ENCODE data around the gene RND3. TPM values are rescaled to one million over a fixed set of nuclear protein-coding genes. Genes with fewer than 3 reads are reported as not detected.

Gene RND3
- polyA plus RNA-seq, 3 donors = not detected

DNA sequence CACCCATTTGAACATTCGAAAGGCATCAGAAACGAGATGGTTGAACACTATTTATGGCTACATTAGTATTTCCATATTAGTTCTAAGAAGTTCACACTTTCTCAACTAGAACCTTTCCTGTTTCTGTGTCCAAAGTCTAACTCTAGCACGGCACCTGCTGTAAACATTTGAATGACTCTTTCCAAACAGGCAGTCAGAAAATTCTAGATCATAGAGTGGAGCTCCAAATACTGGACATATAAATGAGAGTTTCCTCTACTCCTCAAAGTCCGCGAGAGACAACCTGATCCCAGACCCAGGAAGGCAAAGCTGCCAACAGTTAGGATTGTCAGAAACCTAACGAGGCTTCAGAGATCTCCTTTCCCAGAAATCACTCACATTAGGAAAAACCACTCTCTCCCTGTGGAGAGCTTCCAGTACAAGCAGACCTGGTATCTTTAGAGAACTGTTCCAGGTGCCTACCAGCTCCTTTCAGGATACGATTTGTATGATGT is 10.6 kb downstream of the RND3 start:
- Histone ChIP-seq H3K27ac (ENCODE audit: low read depth in 1 of 2, low read length in 2 of 2) (no peak overlapping the region), H3K9me3 (replicated peaks in 1 of 2; ENCODE audit: control insufficient read depth in 1 of 2, insufficient read depth in 1 of 2, low read length in 2 of 2) (no peaks in the 10 kb centered on the region), H3K4me3 (replicated peaks in 1 of 3; ENCODE audit: low read depth in 2 of 3, low read length in 3 of 3) (no peak overlapping the region), H3K27me3 (ENCODE audit: control insufficient read depth in 2 of 2, insufficient read depth in 2 of 2, low read length in 2 of 2) (no peaks in the 10 kb centered on the region), H3K4me1 (ENCODE audit: control insufficient read depth in 1 of 2, insufficient read depth in 2 of 2, low read length in 2 of 2) (no peaks in the 10 kb centered on the region), H4K20me1 (ENCODE audit: insufficient read depth, low read length) (no peaks in the 10 kb centered on the region), H3K9ac (ENCODE audit: insufficient read depth, low read length, poor library complexity, severe bottlenecking) (no peak overlapping the region), H3K79me2 (ENCODE audit: insufficient read depth, low read length) (no peaks in the 10 kb centered on the region), H3K36me3 (replicated peaks in 1 of 2; ENCODE audit: control insufficient read depth in 1 of 2, insufficient read depth in 2 of 2, low read length in 2 of 2) (no peaks in the 10 kb centered on the region), H3K4me2 (replicated peaks; ENCODE audit: extremely low read depth, low read length, poor library complexity, severe bottlenecking) (no peak overlapping the region), H2AFZ (ENCODE audit: insufficient read depth, low read depth, low read length, poor library complexity, severe bottlenecking) (no peak overlapping the region)
- Mint-ChIP-seq H3K4me3 (no peak overlapping the region), H3K4me1 (no peaks in the 10 kb centered on the region), H3K9me3 (peaks cover 0 to 5% (median 0%) of the 10 kb centered on the region in 7 donors), H3K36me3 (no peaks in the 10 kb centered on the region), H3K27ac (no peak overlapping the region), H3K27me3 (ENCODE audit: low read depth in 3 of 3) (peaks cover 0 to 1% (median 1%) of the 10 kb centered on the region in 3 donors)
- intact Hi-C loops (cut with micrococcal nuclease) = no loop called here
- TF ChIP-seq, protein P1, sequence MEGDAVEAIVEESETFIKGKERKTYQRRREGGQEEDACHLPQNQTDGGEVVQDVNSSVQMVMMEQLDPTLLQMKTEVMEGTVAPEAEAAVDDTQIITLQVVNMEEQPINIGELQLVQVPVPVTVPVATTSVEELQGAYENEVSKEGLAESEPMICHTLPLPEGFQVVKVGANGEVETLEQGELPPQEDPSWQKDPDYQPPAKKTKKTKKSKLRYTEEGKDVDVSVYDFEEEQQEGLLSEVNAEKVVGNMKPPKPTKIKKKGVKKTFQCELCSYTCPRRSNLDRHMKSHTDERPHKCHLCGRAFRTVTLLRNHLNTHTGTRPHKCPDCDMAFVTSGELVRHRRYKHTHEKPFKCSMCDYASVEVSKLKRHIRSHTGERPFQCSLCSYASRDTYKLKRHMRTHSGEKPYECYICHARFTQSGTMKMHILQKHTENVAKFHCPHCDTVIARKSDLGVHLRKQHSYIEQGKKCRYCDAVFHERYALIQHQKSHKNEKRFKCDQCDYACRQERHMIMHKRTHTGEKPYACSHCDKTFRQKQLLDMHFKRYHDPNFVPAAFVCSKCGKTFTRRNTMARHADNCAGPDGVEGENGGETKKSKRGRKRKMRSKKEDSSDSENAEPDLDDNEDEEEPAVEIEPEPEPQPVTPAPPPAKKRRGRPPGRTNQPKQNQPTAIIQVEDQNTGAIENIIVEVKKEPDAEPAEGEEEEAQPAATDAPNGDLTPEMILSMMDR (IDR thresholded peaks at IDR 0.05) = no peak
- WGBS (ENCODE audit: insufficient coverage) = 100% methylated on average over 2 of the region's 7 CpGs
- no peak for DNase-seq

DNA sequence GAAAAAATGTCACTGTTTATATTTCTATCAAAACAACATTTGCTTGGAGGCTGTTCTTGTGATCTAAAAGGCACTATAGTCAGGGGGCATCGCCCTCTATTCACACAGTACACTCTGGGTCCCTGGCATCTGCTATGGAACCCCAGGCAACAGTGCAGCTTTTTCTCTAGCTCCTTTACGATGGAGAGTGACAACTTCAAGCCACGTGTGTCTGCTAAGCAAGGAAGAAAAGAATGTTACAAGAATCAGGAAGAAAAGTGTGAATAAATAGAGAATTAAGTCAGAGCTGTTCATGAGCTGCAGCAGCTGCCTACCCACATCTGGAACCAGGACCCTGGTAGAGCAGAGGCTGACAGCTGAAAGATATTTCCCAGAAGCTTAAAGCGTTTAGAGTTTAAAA is 11.2 kb downstream of the RND3 start:
- 68% methylated on average over 3 of the region's 4 CpGs for WGBS (ENCODE audit: insufficient coverage)
- no peak for DNase-seq
- Histone ChIP-seq H3K4me3 (replicated peaks in 1 of 3; ENCODE audit: low read depth in 2 of 3, low read length in 3 of 3) (no peak overlapping the region), H2AFZ (ENCODE audit: insufficient read depth, low read depth, low read length, poor library complexity, severe bottlenecking) (no peak overlapping the region), H3K9me3 (replicated peaks in 1 of 2; ENCODE audit: control insufficient read depth in 1 of 2, insufficient read depth in 1 of 2, low read length in 2 of 2) (no peaks in the 10 kb centered on the region), H3K9ac (ENCODE audit: insufficient read depth, low read length, poor library complexity, severe bottlenecking) (no peak overlapping the region), H3K27ac (ENCODE audit: low read depth in 1 of 2, low read length in 2 of 2) (no peak overlapping the region), H3K36me3 (replicated peaks in 1 of 2; ENCODE audit: control insufficient read depth in 1 of 2, insufficient read depth in 2 of 2, low read length in 2 of 2) (no peaks in the 10 kb centered on the region), H4K20me1 (ENCODE audit: insufficient read depth, low read length) (no peaks in the 10 kb centered on the region), H3K4me2 (replicated peaks; ENCODE audit: extremely low read depth, low read length, poor library complexity, severe bottlenecking) (no peak overlapping the region), H3K79me2 (ENCODE audit: insufficient read depth, low read length) (no peaks in the 10 kb centered on the region), H3K27me3 (ENCODE audit: control insufficient read depth in 2 of 2, insufficient read depth in 2 of 2, low read length in 2 of 2) (no peaks in the 10 kb centered on the region), H3K4me1 (ENCODE audit: control insufficient read depth in 1 of 2, insufficient read depth in 2 of 2, low read length in 2 of 2) (no peaks in the 10 kb centered on the region)
- Mint-ChIP-seq H3K36me3 (no peaks in the 10 kb centered on the region), H3K9me3 (peaks cover 0 to 5% (median 0%) of the 10 kb centered on the region in 7 donors), H3K27ac (no peak overlapping the region), H3K27me3 (ENCODE audit: low read depth in 3 of 3) (peaks cover 0 to 1% (median 1%) of the 10 kb centered on the region in 3 donors), H3K4me3 (no peak overlapping the region), H3K4me1 (no peaks in the 10 kb centered on the region)
- TF ChIP-seq, protein P1 (IDR thresholded peaks at IDR 0.05) = no peak
- intact Hi-C loops (cut with micrococcal nuclease) = no loop called here
